Natural killer cell (primary cell): ENCODE data around the gene ARHGAP26. TPM values are rescaled to one million over a fixed set of nuclear protein-coding genes. Genes with fewer than 3 reads are reported as not detected.

Experiments used
- ATAC-seq, 3 donors: fragments of 150-1000 bp in 2 of 3; fragments of 200-7000 bp in 1 of 3; cut with Tn5 transposase; 1 replicate in 1 of 3; 2 replicates in 2 of 3; pipeline ENCODE4 v1.10.0; 2021; ENCODE audit warnings: mild to moderate bottlenecking in 2 of 3, moderate library complexity in 2 of 3
- DNase-seq, 2 donors: peaks; one replicate each; pipeline versions ENCODE4 v3.0.0 to v3.0.0-alpha.2; 2013 to 2021; ENCODE audit warnings: mixed read lengths in 1 of 2
- H3K27ac ChIP-seq: one replicate; pipeline ENCODE4 v1.5.1; 2013; ENCODE audit warnings: mild to moderate bottlenecking, low read length
- H3K27me3 ChIP-seq: one replicate; pipeline ENCODE4 v1.6.1; 2013; ENCODE audit warnings: low read length; ENCODE audit not compliant: control insufficient read depth, insufficient read depth
- H3K36me3 ChIP-seq: one replicate; pipeline ENCODE4 v1.6.1; 2013; ENCODE audit warnings: low read length; ENCODE audit not compliant: control insufficient read depth, insufficient read depth
- H3K4me1 ChIP-seq: one replicate; pipeline ENCODE4 v1.6.1; 2013; ENCODE audit warnings: low read length; ENCODE audit not compliant: control insufficient read depth, insufficient read depth
- H3K4me3 ChIP-seq: one replicate; pipeline ENCODE4 v1.5.1; 2013; ENCODE audit warnings: low read length
- H3K9me3 ChIP-seq: one replicate; pipeline ENCODE4 v1.6.1; 2013; ENCODE audit warnings: low read length; ENCODE audit not compliant: control insufficient read depth, insufficient read depth
- H3K27ac Mint-ChIP-seq, 2 donors: one replicate each; pipeline ENCODE4 v1.8.0; 2022; ENCODE audit warnings: mild to moderate bottlenecking in 2 of 2, mixed read lengths in 2 of 2, moderate library complexity in 1 of 2
- H3K27me3 Mint-ChIP-seq, 2 donors: one replicate each; pipeline ENCODE4 v1.8.0; 2022; ENCODE audit warnings: low read depth in 2 of 2, mixed read lengths in 2 of 2
- H3K36me3 Mint-ChIP-seq: one replicate; pipeline ENCODE4 v1.8.0; 2022; ENCODE audit warnings: mixed read lengths
- H3K4me1 Mint-ChIP-seq, 2 donors: one replicate each; pipeline ENCODE4 v1.8.0; 2022; ENCODE audit warnings: mixed read lengths in 2 of 2
- H3K4me3 Mint-ChIP-seq: one replicate; pipeline ENCODE4 v1.8.0; 2022; ENCODE audit warnings: mild to moderate bottlenecking, moderate library complexity, mixed read lengths
- H3K9me3 Mint-ChIP-seq, 2 donors: one replicate each; pipeline ENCODE4 v1.8.0; 2022; ENCODE audit warnings: mixed read lengths in 2 of 2
- CTCF ChIP-seq: fragments of 200-600 bp; IDR thresholded peaks from one replicate; pipeline ENCODE4 v1.8.0; 2022; ENCODE audit warnings: antibody characterized with exemption
- WGBS: methylation state at CpG from one replicate; pipeline ENCODE4 v1.1.7; 2013; ENCODE audit warnings: missing lambda C conversion rate; ENCODE audit not compliant: insufficient coverage; 5-methylcytosine and 5-hydroxymethylcytosine counted together
- intact Hi-C: fragments of 100-400 bp; cut with micrococcal nuclease; formaldehyde crosslinking; loops from one replicate; pipeline ENCODE4 v1.14.2; 2022
- total RNA-seq, 4 donors: library from RNA; stranded (reverse); fragments of 120-200 nt in 1 of 4; gene quantifications; one replicate each; pipeline versions ENCODE4 v1.2.3 to v1.2.4, GENCODE V29; 2013 to 2022

Gene ARHGAP26
- total RNA-seq, 3 donors from 2014 or later (not counting 1 experiment from before 2014, with no cell fraction given) = 153 to 159 (median 158) TPM

- Histone ChIP-seq H3K9me3 (no peaks in the 10 kb centered on the region), H3K27ac (no peak overlapping the region), H3K36me3 (peaks cover 31% of the 10 kb centered on the region), H3K27me3 (no peaks in the 10 kb centered on the region), H3K4me3 (no peak overlapping the region), H3K4me1 (no peaks in the 10 kb centered on the region)
- intact Hi-C loops = no loop called here
- TF ChIP-seq CTCF = no peak
- no peak overlapping the region for H3K27ac Mint-ChIP-seq
- ATAC-seq (no peak), DNase-seq (no peak)
- peaks cover 16% of the 10 kb centered on the region for H3K36me3 Mint-ChIP-seq
- peaks cover 16 to 21% of the 10 kb centered on the region in 2 donors for H3K4me1 Mint-ChIP-seq
- 100% methylated on average over 3 of the region's 3 CpGs for WGBS
- H3K27me3 Mint-ChIP-seq = no peaks in the 10 kb centered on the region
- no peaks in the 10 kb centered on the region for H3K9me3 Mint-ChIP-seq
- no peak overlapping the region for H3K4me3 Mint-ChIP-seq
Observed at GRCh38 chr5:143151056-143151700, 381.0 kb downstream of the ARHGAP26 start.

GRCh38 chr5:143152445-143152844 is 382.3 kb downstream of the ARHGAP26 start:
- H3K36me3 Mint-ChIP-seq = peaks cover 16% of the 10 kb centered on the region
- H3K4me1 Mint-ChIP-seq = peaks cover 12 to 16% of the 10 kb centered on the region in 2 donors
- peak overlapping the region in 1 of 2 donors; percentile 17 for H3K27ac Mint-ChIP-seq
- H3K9me3 ChIP-seq = no peaks in the 10 kb centered on the region
- H3K27me3 Mint-ChIP-seq = no peaks in the 10 kb centered on the region
- intact Hi-C loops = no loop called here
- H3K9me3 Mint-ChIP-seq = no peaks in the 10 kb centered on the region
- no peaks in the 10 kb centered on the region for H3K4me1 ChIP-seq
- 100% methylated on average over 2 of the region's 2 CpGs for WGBS
- no peak overlapping the region for H3K4me3 ChIP-seq
- no peaks in the 10 kb centered on the region for H3K27me3 ChIP-seq
- DNase-seq (no peak), ATAC-seq (no peak)
- H3K27ac ChIP-seq = no peak overlapping the region
- no peak overlapping the region for H3K4me3 Mint-ChIP-seq
- TF ChIP-seq CTCF = no peak
- H3K36me3 ChIP-seq = peaks cover 28% of the 10 kb centered on the region

GRCh38 chr5:143153332-143154119 is 383.3 kb downstream of the ARHGAP26 start:
- Histone ChIP-seq H3K27me3 (no peaks in the 10 kb centered on the region), H3K36me3 (peaks cover 18% of the 10 kb centered on the region), H3K9me3 (no peaks in the 10 kb centered on the region), H3K4me1 (no peaks in the 10 kb centered on the region), H3K27ac (no peak overlapping the region), H3K4me3 (no peak overlapping the region)
- peak overlapping the region in 1 of 2 donors; percentile 17 for H3K27ac Mint-ChIP-seq
- H3K4me3 Mint-ChIP-seq = no peak overlapping the region
- intact Hi-C loops = no loop called here
- no peak for ATAC-seq
- peaks cover 7% of the 10 kb centered on the region for H3K36me3 Mint-ChIP-seq
- no peaks in the 10 kb centered on the region for H3K9me3 Mint-ChIP-seq
- H3K27me3 Mint-ChIP-seq = no peaks in the 10 kb centered on the region
- TF ChIP-seq CTCF = no peak
- H3K4me1 Mint-ChIP-seq = peaks cover 8 to 18% of the 10 kb centered on the region in 2 donors
- no peak for DNase-seq
- 96% methylated on average over 6 of the region's 7 CpGs for WGBS
